ENCODE measurements around the gene PRPSAP1. TPM values are rescaled to one million over a fixed set of nuclear protein-coding genes. Genes with fewer than 3 reads are reported as not detected.
"Not testable (repeated sequence)": the region's sequence is repeated elsewhere in the genome, so short reads cannot be mapped to it uniquely, and the experiment has no call there.

Gene PRPSAP1
- total RNA-seq, 1 donor from 2014 or later: 25.8 TPM

- intact Hi-C loops (cut with DNase I): no loop called here
- DNase-seq (ENCODE audit: low spot score): no peak
Measured at GRCh38 chr17:76368545-76368944, 14.8 kb upstream of the PRPSAP1 start.

GRCh38 chr17:76367642-76368041 is 13.9 kb upstream of the PRPSAP1 start:
- intact Hi-C loops (cut with DNase I): no loop called here
- no peak for DNase-seq (ENCODE audit: low spot score)

- DNase-seq (ENCODE audit: low spot score): no peak
- intact Hi-C loops (cut with DNase I): no loop called here
Measured at GRCh38 chr17:76366247-76366646, 12.5 kb upstream of the PRPSAP1 start.

- DNase-seq (ENCODE audit: low spot score): no peak
- intact Hi-C loops (cut with DNase I): no loop called here
Measured at GRCh38 chr17:76365256-76365903, 11.7 kb upstream of the PRPSAP1 start.

GRCh38 chr17:76363107-76363842 is 9.6 kb upstream of the PRPSAP1 start:
- DNase-seq (ENCODE audit: low spot score): no peak
- intact Hi-C loops (cut with DNase I): no loop called here

GRCh38 chr17:76360461-76360860 is 6.7 kb upstream of the PRPSAP1 start:
- intact Hi-C loops (cut with DNase I): no loop called here
- DNase-seq (ENCODE audit: low spot score): no peak

GRCh38 chr17:76359776-76360175 is 6.1 kb upstream of the PRPSAP1 start:
- intact Hi-C loops (cut with DNase I); DNase-seq (ENCODE audit: low spot score): not testable (repeated sequence)

GRCh38 chr17:76359375-76359774 is 5.7 kb upstream of the PRPSAP1 start:
- no peak for DNase-seq (ENCODE audit: low spot score)
- intact Hi-C loops (cut with DNase I): no loop called here

GRCh38 chr17:76357597-76358158 is 4.0 kb upstream of the PRPSAP1 start:
- intact Hi-C loops (cut with DNase I): no loop called here
- no peak for DNase-seq (ENCODE audit: low spot score)

GRCh38 chr17:76356803-76357456 is 3.2 kb upstream of the PRPSAP1 start:
- intact Hi-C loops (cut with DNase I): no loop called here
- no peak for DNase-seq (ENCODE audit: low spot score)

- DNase-seq (ENCODE audit: low spot score): no peak
- intact Hi-C loops (cut with DNase I): loop anchor here (1.0 kb wide), 1 partner anchor 29 kb away; the partner anchor contains the start of gene SPHK1
Measured at GRCh38 chr17:76354747-76355310, 1.1 kb upstream of the PRPSAP1 start.

- intact Hi-C loops (cut with DNase I): loop anchor here (1.0 kb wide), 1 partner anchor 30 kb away; the partner anchor contains the start of gene SPHK1
- no peak for DNase-seq (ENCODE audit: low spot score)
Measured at GRCh38 chr17:76354317-76354729, 607 bp upstream of the PRPSAP1 start.

GRCh38 chr17:76353004-76353598 is 615 bp downstream of the PRPSAP1 start:
- intact Hi-C loops (cut with DNase I): no loop called here
- no peak for DNase-seq (ENCODE audit: low spot score)

GRCh38 chr17:76351526-76352071 is 2.1 kb downstream of the PRPSAP1 start:
- no peak for DNase-seq (ENCODE audit: low spot score)
- intact Hi-C loops (cut with DNase I): no loop called here

- intact Hi-C loops (cut with DNase I): no loop called here
- DNase-seq (ENCODE audit: low spot score): no peak
Measured at GRCh38 chr17:76350463-76350862, 3.3 kb downstream of the PRPSAP1 start.

- DNase-seq (ENCODE audit: low spot score); intact Hi-C loops (cut with DNase I): not testable (repeated sequence)
Measured at GRCh38 chr17:76346936-76347335, 6.8 kb downstream of the PRPSAP1 start.

- no peak for DNase-seq (ENCODE audit: low spot score)
- intact Hi-C loops (cut with DNase I): no loop called here
Measured at GRCh38 chr17:76345377-76345974, 8.2 kb downstream of the PRPSAP1 start.

GRCh38 chr17:76343106-76343505 is 10.6 kb downstream of the PRPSAP1 start:
- no peak for DNase-seq (ENCODE audit: low spot score)
- intact Hi-C loops (cut with DNase I): no loop called here

GRCh38 chr17:76341301-76341700 is 12.4 kb downstream of the PRPSAP1 start:
- no peak for DNase-seq (ENCODE audit: low spot score)
- intact Hi-C loops (cut with DNase I): no loop called here

Data from cardiac septum (tissue), 1 donor.